HCT116 (cell line): ENCODE measurements around the gene LRFN3. TPM values are rescaled to one million over a fixed set of nuclear protein-coding genes. Genes with fewer than 3 reads are reported as not detected.

ENCODE experiments used
- ATAC-seq: fragments of 200-7000 bp; cut with Tn5 transposase; 2 replicates; pipeline ENCODE4 v1.9.1; 2020; ENCODE audit warnings: mild to moderate bottlenecking, moderate library complexity
- BruUV-seq: library from RNA; stranded (reverse); fragments of 400-500 nt; replicated peaks from 2 replicates; lab custom pipeline; 2021; lab: Mats Ljungman, UMichigan
- CTCF ChIA-PET: fragments of 300-600 bp; sonication (Branson Sonifier 250); formaldehyde crosslinking; loops from one replicate; lab custom pipeline; 2021; ENCODE audit warnings: antibody characterized with exemption; lab: Charles Lee
- POLR2A ChIA-PET: fragments of 300-600, 350-600 bp; sonication (Branson Sonifier 250); formaldehyde crosslinking; loops from one replicate; lab custom pipeline; 2021; ENCODE audit warnings: antibody characterized with exemption; lab: Charles Lee
- RAD21 ChIA-PET, 2 experiments: fragments of 300-600 bp; sonication (Branson Sonifier 250); formaldehyde crosslinking; loops; one replicate each; lab custom pipeline; 2023; ENCODE audit warnings: low total read pairs in 2 of 2; ENCODE audit not compliant: uncharacterized antibody in 2 of 2, unreplicated experiment in 2 of 2, low non-redundant PET in 1 of 2; lab: Charles Lee
- DNase-seq: peaks from one replicate; pipeline ENCODE4 v3.0.0-alpha.2; 2010; ENCODE audit warnings: low read depth, low spot score
- H2AFZ ChIP-seq: fragments of 200-600 bp; shearing (Covaris generic), sonication (generic); 2 replicates; pipeline ENCODE4 v1.6.1; 2017; ENCODE audit warnings: low read depth, mixed run types, mixed read lengths, antibody characterized with exemption, low read length; ENCODE audit not compliant: poor library complexity, severe bottlenecking
- H3K27ac ChIP-seq: 2 replicates; pipeline ENCODE4 v1.5.1; 2012; ENCODE audit warnings: low read depth, low read length
- H3K27me3 ChIP-seq: fragments of 200-600 bp; sonication (generic); 2 replicates; pipeline ENCODE4 v1.6.1; 2016; ENCODE audit warnings: mixed run types, low read length, mixed read lengths; ENCODE audit not compliant: insufficient read depth
- H3K36me3 ChIP-seq, 2 experiments: fragments of 200-500 bp in 1 of 2; fragments of 200-600 bp in 1 of 2; sonication (Bioruptor generic) in 1 of 2; sonication (generic) in 1 of 2; 2 replicates each; pipeline versions ENCODE4 v1.5.1 to v1.6.1; 2014 to 2016; ENCODE audit warnings: low read length in 2 of 2, inconsistent platforms in 1 of 2, mixed read lengths in 1 of 2, mixed run types in 1 of 2; ENCODE audit not compliant: insufficient read depth in 2 of 2, control insufficient read depth in 1 of 2
- H3K4me1 ChIP-seq, 2 experiments: fragments of 200-600 bp in 1 of 2; sonication (generic) in 1 of 2; 2 replicates each; pipeline versions ENCODE4 v1.5.1 to v1.6.1; 2012 to 2017; ENCODE audit warnings: low read length in 2 of 2, inconsistent platforms in 1 of 2, mild to moderate bottlenecking in 1 of 2, mixed read lengths in 1 of 2, mixed run types in 1 of 2, moderate library complexity in 1 of 2; ENCODE audit not compliant: insufficient read depth in 2 of 2, control insufficient read depth in 1 of 2
- H3K4me2 ChIP-seq: fragments of 200-600 bp; sonication (generic); 2 replicates; pipeline ENCODE4 v1.6.1; 2017; ENCODE audit warnings: mixed run types, low read length, mixed read lengths
- H3K4me3 ChIP-seq, 2 experiments: fragments of 200-600 bp in 1 of 2; sonication (generic) in 1 of 2; replicated peaks in 1 of 2; 2 replicates each; pipeline ENCODE4 v1.5.1; 2011 to 2016; ENCODE audit warnings: low read length in 2 of 2, control low read depth in 1 of 2, low read depth in 1 of 2, mild to moderate bottlenecking in 1 of 2, mixed read lengths in 1 of 2, mixed run types in 1 of 2
- H3K79me2 ChIP-seq: fragments of 200-600 bp; sonication (generic); 2 replicates; pipeline ENCODE4 v1.6.1; 2017; ENCODE audit warnings: mild to moderate bottlenecking, mixed run types, low read length, moderate library complexity, mixed read lengths; ENCODE audit not compliant: insufficient read depth
- H3K9ac ChIP-seq: fragments of 200-600 bp; sonication (generic); 2 replicates; pipeline ENCODE4 v1.6.1; 2016; ENCODE audit warnings: low read length, mixed read lengths
- H3K9me2 ChIP-seq: fragments of 200-600 bp; sonication (generic), shearing (Covaris generic); 2 replicates; pipeline ENCODE4 v1.6.1; 2017; ENCODE audit warnings: mixed run types, mild to moderate bottlenecking, moderate library complexity; ENCODE audit not compliant: insufficient read depth
- H3K9me3 ChIP-seq, 2 experiments: fragments of 200-500 bp in 1 of 2; fragments of 200-600 bp in 1 of 2; sonication (Bioruptor generic) in 1 of 2; sonication (generic) in 1 of 2; 2 replicates each; pipeline ENCODE4 v1.6.1; 2014 to 2017; ENCODE audit warnings: low read length in 2 of 2, mixed read lengths in 2 of 2, inconsistent platforms in 1 of 2, low read depth in 1 of 2, mild to moderate bottlenecking in 1 of 2, mixed run types in 1 of 2, moderate library complexity in 1 of 2; ENCODE audit not compliant: control insufficient read depth in 1 of 2, insufficient read depth in 1 of 2
- H4K20me1 ChIP-seq: fragments of 200-600 bp; sonication (generic), shearing (Covaris generic); 2 replicates; pipeline ENCODE4 v1.6.1; 2017; ENCODE audit warnings: mixed run types, mild to moderate bottlenecking, moderate library complexity; ENCODE audit not compliant: insufficient read depth
- CBX3 ChIP-seq: IDR thresholded peaks from 2 replicates; pipeline ENCODE4 v1.6.1; 2012; ENCODE audit warnings: low read depth
- POLR2AphosphoS5 ChIP-seq: IDR thresholded peaks from 2 replicates; pipeline ENCODE4 v1.6.1; 2011; ENCODE audit warnings: mild to moderate bottlenecking, low read depth, low read length, moderate library complexity
- RAD21 ChIP-seq: IDR thresholded peaks from 2 replicates; pipeline ENCODE4 v1.6.1; 2012; ENCODE audit warnings: low read depth, mild to moderate bottlenecking
- YY1 ChIP-seq: IDR thresholded peaks from 2 replicates; pipeline ENCODE4 v1.6.1; 2011; ENCODE audit warnings: low read length, low read depth, moderate library complexity, mild to moderate bottlenecking; ENCODE audit not compliant: insufficient replicate concordance; ENCODE audit errors: extremely low read depth
- intact Hi-C: fragments of 100-400 bp; cut with micrococcal nuclease; formaldehyde crosslinking; loops from 2 replicates; pipeline ENCODE4 v1.10.0; 2022
- total RNA-seq: library from RNA; stranded (reverse); gene quantifications from one replicate; pipeline ENCODE4 v1.2.1, GENCODE V29; 2021; ENCODE audit not compliant: unreplicated experiment
- TF ChIP-seq, protein P1 (sequence below), 3 experiments: fragments of 200-600 bp in 1 of 3; sonication (generic) in 1 of 3; IDR thresholded peaks in 2 of 3; conservative IDR thresholded peaks in 1 of 3; 2 replicates each; pipeline ENCODE4 v1.5.1; 2012 to 2017; ENCODE audit warnings: low read depth in 2 of 3, low read length in 2 of 3, antibody characterized with exemption in 1 of 3, borderline replicate concordance in 1 of 3, control low read depth in 1 of 3, mild to moderate bottlenecking in 1 of 3, mixed read lengths in 1 of 3, mixed run types in 1 of 3, moderate library complexity in 1 of 3; ENCODE audit not compliant: insufficient read depth in 1 of 3
- TF ChIP-seq, protein P2 (sequence below): IDR thresholded peaks from 2 replicates; pipeline ENCODE4 v1.6.1; 2011; ENCODE audit warnings: mild to moderate bottlenecking, low read length, moderate library complexity; ENCODE audit not compliant: insufficient replicate concordance; ENCODE audit errors: extremely low read depth

Gene LRFN3
- total RNA-seq, 1 experiment from 2014 or later: 18.8 TPM

DNA sequence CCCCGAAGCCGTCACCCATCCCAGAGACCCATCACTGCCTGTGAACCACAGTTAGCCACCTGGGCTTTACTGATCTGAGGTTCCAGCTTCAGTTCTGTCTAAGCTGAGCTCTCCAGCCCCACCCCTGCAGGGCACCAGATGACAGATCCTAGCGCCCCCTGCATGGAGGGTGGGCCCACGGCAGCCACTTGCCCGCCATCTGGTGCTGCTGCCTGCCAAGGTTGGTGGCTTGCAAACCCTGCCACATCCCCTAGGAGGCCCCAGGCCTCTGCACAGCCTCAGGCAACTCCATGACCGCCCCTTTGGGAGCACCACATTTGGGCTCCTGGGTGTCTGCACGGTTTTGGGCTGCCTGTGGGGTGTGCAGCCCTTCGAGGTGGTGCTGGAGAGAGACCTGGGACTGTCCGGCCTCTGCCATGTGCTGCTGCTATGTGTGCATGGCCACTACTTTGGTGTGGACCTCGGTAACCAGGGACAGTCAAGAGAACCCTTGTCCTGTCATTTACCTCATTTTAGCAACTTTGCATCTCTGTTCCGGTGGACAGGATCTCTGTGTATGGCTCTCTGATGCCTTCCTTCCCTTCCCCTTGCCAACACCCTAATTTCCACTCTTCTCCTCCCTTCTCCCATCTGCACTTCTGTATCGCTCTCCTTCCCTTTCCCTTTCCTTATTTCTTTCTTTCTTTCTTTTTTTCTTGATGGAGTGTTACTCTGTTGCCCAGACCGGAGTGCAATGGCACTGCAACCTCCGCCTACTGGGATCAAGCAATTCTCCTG is 41.5 kb downstream of the LRFN3 start:
- no peaks in the 10 kb centered on the region for H4K20me1 ChIP-seq
- no peak overlapping the region for H3K27ac ChIP-seq
- H3K36me3 ChIP-seq: no peaks in the 10 kb centered on the region
- H3K79me2 ChIP-seq: no peaks in the 10 kb centered on the region
- no peaks in the 10 kb centered on the region for H3K4me1 ChIP-seq
- POLR2A ChIA-PET: interaction anchor here (1.1 kb wide), 1 partner anchor 12 kb away, joined by 3 read pairs; no protein-coding TSS in a partner anchor
- H3K27me3 ChIP-seq: peaks cover under 1% of the 10 kb centered on the region; the same call in 1 of the 2 replicates
- no peak overlapping the region for H3K9ac ChIP-seq
- ATAC-seq (peak; percentile 97), DNase-seq (peak; percentile 45)
- H3K4me2 ChIP-seq: no peak overlapping the region
- H2AFZ ChIP-seq: no peak overlapping the region
- BruUV-seq: no TSS peak
- intact Hi-C loops: loop anchor here (5.0 kb wide), 1 partner anchor 95 kb away; no protein-coding TSS in a partner anchor
- RAD21 ChIA-PET: interaction anchor here in 1 of 2 experiments (0.6 kb wide), 1 partner anchor 26 kb away, joined by 3 read pairs; no protein-coding TSS in a partner anchor
- no peaks in the 10 kb centered on the region for H3K9me3 ChIP-seq
- CTCF ChIA-PET: no interaction called here
- H3K9me2 ChIP-seq: no peaks in the 10 kb centered on the region
- H3K4me3 ChIP-seq: no peak overlapping the region
- TF ChIP-seq, protein P1, sequence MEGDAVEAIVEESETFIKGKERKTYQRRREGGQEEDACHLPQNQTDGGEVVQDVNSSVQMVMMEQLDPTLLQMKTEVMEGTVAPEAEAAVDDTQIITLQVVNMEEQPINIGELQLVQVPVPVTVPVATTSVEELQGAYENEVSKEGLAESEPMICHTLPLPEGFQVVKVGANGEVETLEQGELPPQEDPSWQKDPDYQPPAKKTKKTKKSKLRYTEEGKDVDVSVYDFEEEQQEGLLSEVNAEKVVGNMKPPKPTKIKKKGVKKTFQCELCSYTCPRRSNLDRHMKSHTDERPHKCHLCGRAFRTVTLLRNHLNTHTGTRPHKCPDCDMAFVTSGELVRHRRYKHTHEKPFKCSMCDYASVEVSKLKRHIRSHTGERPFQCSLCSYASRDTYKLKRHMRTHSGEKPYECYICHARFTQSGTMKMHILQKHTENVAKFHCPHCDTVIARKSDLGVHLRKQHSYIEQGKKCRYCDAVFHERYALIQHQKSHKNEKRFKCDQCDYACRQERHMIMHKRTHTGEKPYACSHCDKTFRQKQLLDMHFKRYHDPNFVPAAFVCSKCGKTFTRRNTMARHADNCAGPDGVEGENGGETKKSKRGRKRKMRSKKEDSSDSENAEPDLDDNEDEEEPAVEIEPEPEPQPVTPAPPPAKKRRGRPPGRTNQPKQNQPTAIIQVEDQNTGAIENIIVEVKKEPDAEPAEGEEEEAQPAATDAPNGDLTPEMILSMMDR (IDR thresholded peaks at IDR 0.05 in 2 of 3, conservative IDR thresholded peaks at IDR 0.05 in 1 of 3; ENCODE audit: borderline replicate concordance in 1 of 3, insufficient read depth in 1 of 3, low read depth in 2 of 3, low read length in 2 of 3): peak; percentile 66 to 70 (median 70); a peak in 5 of 6 replicates
- TF ChIP-seq YY1: no peak
- TF ChIP-seq, protein P2, sequence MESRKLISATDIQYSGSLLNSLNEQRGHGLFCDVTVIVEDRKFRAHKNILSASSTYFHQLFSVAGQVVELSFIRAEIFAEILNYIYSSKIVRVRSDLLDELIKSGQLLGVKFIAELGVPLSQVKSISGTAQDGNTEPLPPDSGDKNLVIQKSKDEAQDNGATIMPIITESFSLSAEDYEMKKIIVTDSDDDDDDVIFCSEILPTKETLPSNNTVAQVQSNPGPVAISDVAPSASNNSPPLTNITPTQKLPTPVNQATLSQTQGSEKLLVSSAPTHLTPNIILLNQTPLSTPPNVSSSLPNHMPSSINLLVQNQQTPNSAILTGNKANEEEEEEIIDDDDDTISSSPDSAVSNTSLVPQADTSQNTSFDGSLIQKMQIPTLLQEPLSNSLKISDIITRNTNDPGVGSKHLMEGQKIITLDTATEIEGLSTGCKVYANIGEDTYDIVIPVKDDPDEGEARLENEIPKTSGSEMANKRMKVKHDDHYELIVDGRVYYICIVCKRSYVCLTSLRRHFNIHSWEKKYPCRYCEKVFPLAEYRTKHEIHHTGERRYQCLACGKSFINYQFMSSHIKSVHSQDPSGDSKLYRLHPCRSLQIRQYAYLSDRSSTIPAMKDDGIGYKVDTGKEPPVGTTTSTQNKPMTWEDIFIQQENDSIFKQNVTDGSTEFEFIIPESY: no peak
- TF ChIP-seq RAD21: peak; percentile 53
- TF ChIP-seq CBX3: no peak
- no peak for TF ChIP-seq POLR2AphosphoS5
